ENCODE results near the gene TESK2.
"Not testable (repeated sequence)": the region's sequence is repeated elsewhere in the genome, so short reads cannot be mapped to it uniquely, and the experiment has no call there.

The TESK2 gene

GRCh38 chr1:45490626-45491486, at the start of gene TESK2:
Gene TESK2, minus strand, starts transcription at chr1:45491163. Its CDS starts 33,378 bp downstream, at chr1:45457785.
- FAIRE-seq: peak; percentile 89
- DNase-seq (ENCODE audit: insufficient read length, low spot score): peak; percentile 97

GRCh38 chr1:45536886-45537285, 45.9 kb upstream of the TESK2 start:
- no peak for DNase-seq (ENCODE audit: insufficient read length, low spot score)
- FAIRE-seq: no peak

- FAIRE-seq: no peak
- DNase-seq (ENCODE audit: insufficient read length, low spot score): no peak
These were observed 45.2 kb upstream of the TESK2 start for GRCh38 chr1:45535988-45536766.

GRCh38 chr1:45531873-45532272, 40.9 kb upstream of the TESK2 start:
- no peak for DNase-seq (ENCODE audit: insufficient read length, low spot score)
- FAIRE-seq: no peak

GRCh38 chr1:45530632-45531135, 39.7 kb upstream of the TESK2 start:
- DNase-seq (ENCODE audit: insufficient read length, low spot score): no peak
- no peak for FAIRE-seq

GRCh38 chr1:45526135-45526644, 35.2 kb upstream of the TESK2 start:
- DNase-seq (ENCODE audit: insufficient read length, low spot score) (no peak), FAIRE-seq (no peak)

- DNase-seq (ENCODE audit: insufficient read length, low spot score); FAIRE-seq: not testable (repeated sequence)
These were observed 33.0 kb upstream of the TESK2 start for GRCh38 chr1:45523975-45524374.

- FAIRE-seq: not testable (repeated sequence)
These were observed 32.6 kb upstream of the TESK2 start for GRCh38 chr1:45523516-45523915.

GRCh38 chr1:45522324-45523104, 31.6 kb upstream of the TESK2 start:
- FAIRE-seq: no peak

More at GRCh38 chr1:45523516-45523915, 32.6 kb upstream of the TESK2 start:
- DNase-seq (ENCODE audit: insufficient read length, low spot score): not testable (repeated sequence)

GRCh38 chr1:45521413-45522323, 30.7 kb upstream of the TESK2 start, which contains the start of gene PRDX1:
Gene PRDX1, minus strand, starts transcription at chr1:45521884. Its CDS starts 2,841 bp downstream, at chr1:45519043.
- no peak for FAIRE-seq

More at GRCh38 chr1:45522324-45523104, 31.6 kb upstream of the TESK2 start:
- peak; percentile 24 for DNase-seq (ENCODE audit: insufficient read length, low spot score)

GRCh38 chr1:45519774-45520173, 28.8 kb upstream of the TESK2 start:
- not testable (repeated sequence) for DNase-seq (ENCODE audit: insufficient read length, low spot score); FAIRE-seq

More at GRCh38 chr1:45521413-45522323, 30.7 kb upstream of the TESK2 start, which contains the start of gene PRDX1:
- DNase-seq (ENCODE audit: insufficient read length, low spot score): peak; percentile 87

- DNase-seq (ENCODE audit: insufficient read length, low spot score) (no peak), FAIRE-seq (no peak)
These were observed 27.9 kb upstream of the TESK2 start for GRCh38 chr1:45518910-45519309.

- FAIRE-seq; DNase-seq (ENCODE audit: insufficient read length, low spot score): not testable (repeated sequence)
These were observed 27.4 kb upstream of the TESK2 start for GRCh38 chr1:45518366-45518765.

GRCh38 chr1:45516465-45516864, 25.5 kb upstream of the TESK2 start:
- FAIRE-seq (no peak), DNase-seq (ENCODE audit: insufficient read length, low spot score) (no peak)

- FAIRE-seq: no peak
- no peak for DNase-seq (ENCODE audit: insufficient read length, low spot score)
These were observed 25.1 kb upstream of the TESK2 start for GRCh38 chr1:45516036-45516435.

- DNase-seq (ENCODE audit: insufficient read length, low spot score); FAIRE-seq: not testable (repeated sequence)
These were observed 22.7 kb upstream of the TESK2 start for GRCh38 chr1:45513532-45514260.

- DNase-seq (ENCODE audit: insufficient read length, low spot score): peak; percentile 51
- peak; percentile 68 for FAIRE-seq
These were observed 21.7 kb upstream of the TESK2 start for GRCh38 chr1:45512641-45513054.

- no peak for FAIRE-seq
These were observed 20.1 kb upstream of the TESK2 start for GRCh38 chr1:45510972-45511527.

More at GRCh38 chr1:45510972-45511527, 20.1 kb upstream of the TESK2 start:
- DNase-seq (ENCODE audit: insufficient read length, low spot score): no peak

Data from HTR-8/SVneo (cell line).